NT2/D1 (cell line): ENCODE data around the gene SERPINE2.

Source experiments
- SUZ12 ChIP-seq: IDR thresholded peaks from 2 replicates; pipeline ENCODE4 v1.6.1; 2011; ENCODE audit not compliant: insufficient read length, insufficient read depth; ENCODE audit errors: extremely low read depth
- YY1 ChIP-seq: IDR thresholded peaks from 2 replicates; pipeline ENCODE4 v1.6.1; 2011; ENCODE audit not compliant: insufficient read length, insufficient read depth
- ZNF274 ChIP-seq: IDR thresholded peaks from 2 replicates; pipeline ENCODE4 v1.6.1; 2011; ENCODE audit warnings: mild to moderate bottlenecking, low read depth, low read length

DNA sequence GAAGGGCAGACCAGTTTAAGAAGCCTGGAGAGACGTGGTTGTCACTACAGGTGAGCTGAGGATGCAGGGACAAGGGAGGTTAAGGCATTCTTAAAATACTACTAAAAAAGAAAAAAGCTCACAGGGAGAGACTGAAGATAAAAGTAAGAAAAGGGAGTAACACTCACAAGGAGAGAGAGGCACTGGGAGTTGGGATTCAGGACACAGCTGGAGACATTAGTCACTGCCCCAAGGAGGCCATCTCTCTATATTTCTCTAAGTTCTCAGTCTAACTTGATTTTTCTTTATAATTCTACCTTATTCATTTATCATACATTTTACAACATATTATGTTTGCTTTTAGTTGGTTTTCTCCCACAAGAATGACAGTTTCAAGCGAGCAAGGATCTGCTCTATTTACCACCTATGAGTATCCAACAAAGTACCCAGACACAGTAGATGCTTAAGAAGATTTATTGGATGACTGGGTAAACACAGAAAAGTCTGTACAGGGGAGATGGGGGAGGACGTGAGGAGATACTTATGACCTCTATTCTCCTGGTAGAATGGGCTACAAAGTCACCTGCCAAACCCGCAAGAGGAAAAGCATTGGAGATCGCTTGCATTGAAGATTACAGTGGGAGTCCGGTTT, 2.2 kb downstream of the SERPINE2 start:
- TF ChIP-seq YY1, result no peak
- no peak for TF ChIP-seq ZNF274
- no peak for TF ChIP-seq SUZ12
